ENCODE data around the gene PROS1.
"Not testable (repeated sequence)": the region's sequence is repeated elsewhere in the genome, so short reads cannot be mapped to it uniquely, and the experiment has no call there.

PROS1 gene

GRCh38 chr3:93917546-93918029 is 56.1 kb downstream of the PROS1 start:
- H3K4me3 ChIP-seq (ENCODE audit: low read length); H3K9ac ChIP-seq (ENCODE audit: low read length); H3K9me3 ChIP-seq (ENCODE audit: control insufficient read depth, low read length): not testable (repeated sequence)

GRCh38 chr3:93913623-93914022 is 60.1 kb downstream of the PROS1 start:
- not testable (repeated sequence) for H3K9ac ChIP-seq (ENCODE audit: low read length); H3K36me3 ChIP-seq (ENCODE audit: control insufficient read depth, insufficient read depth, low read length); H3K27me3 ChIP-seq (ENCODE audit: control insufficient read depth, insufficient read depth, low read length); H3K4me3 ChIP-seq (ENCODE audit: low read length); H3K4me1 ChIP-seq (ENCODE audit: control insufficient read depth, insufficient read depth, low read length); H3K9me3 ChIP-seq (ENCODE audit: control insufficient read depth, low read length)

More at GRCh38 chr3:93917546-93918029, 56.1 kb downstream of the PROS1 start:
- H3K36me3 ChIP-seq (ENCODE audit: control insufficient read depth, insufficient read depth, low read length); H3K4me1 ChIP-seq (ENCODE audit: control insufficient read depth, insufficient read depth, low read length); H3K27me3 ChIP-seq (ENCODE audit: control insufficient read depth, insufficient read depth, low read length): not testable (repeated sequence)

- Histone ChIP-seq H3K36me3 (ENCODE audit: control insufficient read depth, insufficient read depth, low read length) (no peaks in the 10 kb centered on the region), H3K9me3 (ENCODE audit: control insufficient read depth, low read length) (no peaks in the 10 kb centered on the region), H3K4me1 (ENCODE audit: control insufficient read depth, insufficient read depth, low read length) (no peaks in the 10 kb centered on the region), H3K4me3 (ENCODE audit: low read length) (no peak overlapping the region), H3K27me3 (ENCODE audit: control insufficient read depth, insufficient read depth, low read length) (no peaks in the 10 kb centered on the region), H3K9ac (ENCODE audit: low read length) (no peak overlapping the region)
Observed at GRCh38 chr3:93911206-93911605, 62.5 kb downstream of the PROS1 start.

- no peak overlapping the region for H3K9ac ChIP-seq (ENCODE audit: low read length)
- H3K9me3 ChIP-seq (ENCODE audit: control insufficient read depth, low read length) = no peaks in the 10 kb centered on the region
- H3K27me3 ChIP-seq (ENCODE audit: control insufficient read depth, insufficient read depth, low read length) = no peaks in the 10 kb centered on the region
- H3K4me3 ChIP-seq (ENCODE audit: low read length) = no peak overlapping the region
- no peaks in the 10 kb centered on the region for H3K36me3 ChIP-seq (ENCODE audit: control insufficient read depth, insufficient read depth, low read length)
- H3K4me1 ChIP-seq (ENCODE audit: control insufficient read depth, insufficient read depth, low read length) = no peaks in the 10 kb centered on the region
Observed at GRCh38 chr3:93910097-93910496, 63.6 kb downstream of the PROS1 start.

- Histone ChIP-seq H3K36me3 (ENCODE audit: control insufficient read depth, insufficient read depth, low read length) (no peaks in the 10 kb centered on the region), H3K9ac (ENCODE audit: low read length) (no peak overlapping the region), H3K4me3 (ENCODE audit: low read length) (no peak overlapping the region), H3K4me1 (ENCODE audit: control insufficient read depth, insufficient read depth, low read length) (no peaks in the 10 kb centered on the region), H3K27me3 (ENCODE audit: control insufficient read depth, insufficient read depth, low read length) (no peaks in the 10 kb centered on the region), H3K9me3 (ENCODE audit: control insufficient read depth, low read length) (no peaks in the 10 kb centered on the region)
Observed at GRCh38 chr3:93907132-93907531, 66.6 kb downstream of the PROS1 start.

- no peaks in the 10 kb centered on the region for H3K9me3 ChIP-seq (ENCODE audit: control insufficient read depth, low read length)
- H3K9ac ChIP-seq (ENCODE audit: low read length) = no peak overlapping the region
- H3K36me3 ChIP-seq (ENCODE audit: control insufficient read depth, insufficient read depth, low read length) = no peaks in the 10 kb centered on the region
- no peaks in the 10 kb centered on the region for H3K4me1 ChIP-seq (ENCODE audit: control insufficient read depth, insufficient read depth, low read length)
- no peaks in the 10 kb centered on the region for H3K27me3 ChIP-seq (ENCODE audit: control insufficient read depth, insufficient read depth, low read length)
- no peak overlapping the region for H3K4me3 ChIP-seq (ENCODE audit: low read length)
Observed at GRCh38 chr3:93906245-93906644, 67.5 kb downstream of the PROS1 start.

GRCh38 chr3:93904568-93904967 is 69.1 kb downstream of the PROS1 start:
- Histone ChIP-seq H3K27me3 (ENCODE audit: control insufficient read depth, insufficient read depth, low read length) (no peaks in the 10 kb centered on the region), H3K4me1 (ENCODE audit: control insufficient read depth, insufficient read depth, low read length) (no peaks in the 10 kb centered on the region), H3K9ac (ENCODE audit: low read length) (no peak overlapping the region), H3K4me3 (ENCODE audit: low read length) (no peak overlapping the region), H3K36me3 (ENCODE audit: control insufficient read depth, insufficient read depth, low read length) (no peaks in the 10 kb centered on the region), H3K9me3 (ENCODE audit: control insufficient read depth, low read length) (no peaks in the 10 kb centered on the region)

- not testable (repeated sequence) for H3K9ac ChIP-seq (ENCODE audit: low read length); H3K4me3 ChIP-seq (ENCODE audit: low read length); H3K4me1 ChIP-seq (ENCODE audit: control insufficient read depth, insufficient read depth, low read length); H3K9me3 ChIP-seq (ENCODE audit: control insufficient read depth, low read length); H3K36me3 ChIP-seq (ENCODE audit: control insufficient read depth, insufficient read depth, low read length); H3K27me3 ChIP-seq (ENCODE audit: control insufficient read depth, insufficient read depth, low read length)
Observed at GRCh38 chr3:93878250-93879017, 95.3 kb downstream of the PROS1 start.

- not testable (repeated sequence) for H3K27me3 ChIP-seq (ENCODE audit: control insufficient read depth, insufficient read depth, low read length); H3K9ac ChIP-seq (ENCODE audit: low read length); H3K4me3 ChIP-seq (ENCODE audit: low read length); H3K36me3 ChIP-seq (ENCODE audit: control insufficient read depth, insufficient read depth, low read length); H3K4me1 ChIP-seq (ENCODE audit: control insufficient read depth, insufficient read depth, low read length); H3K9me3 ChIP-seq (ENCODE audit: control insufficient read depth, low read length)
Observed at GRCh38 chr3:93877427-93877826, 96.3 kb downstream of the PROS1 start.

- H3K27me3 ChIP-seq (ENCODE audit: control insufficient read depth, insufficient read depth, low read length); H3K4me1 ChIP-seq (ENCODE audit: control insufficient read depth, insufficient read depth, low read length); H3K4me3 ChIP-seq (ENCODE audit: low read length); H3K9me3 ChIP-seq (ENCODE audit: control insufficient read depth, low read length); H3K9ac ChIP-seq (ENCODE audit: low read length); H3K36me3 ChIP-seq (ENCODE audit: control insufficient read depth, insufficient read depth, low read length): not testable (repeated sequence)
Observed at GRCh38 chr3:93873412-93873811, 100.3 kb downstream of the PROS1 start.

- Histone ChIP-seq H3K9ac (ENCODE audit: low read length) (no peak overlapping the region), H3K4me1 (ENCODE audit: control insufficient read depth, insufficient read depth, low read length) (no peaks in the 10 kb centered on the region), H3K4me3 (ENCODE audit: low read length) (no peak overlapping the region)
Observed at GRCh38 chr3:93867425-93867824, 106.3 kb downstream of the PROS1 start.

GRCh38 chr3:93861017-93861416 is 112.7 kb downstream of the PROS1 start:
- no peak overlapping the region for H3K4me3 ChIP-seq (ENCODE audit: low read length)
- H3K9me3 ChIP-seq (ENCODE audit: control insufficient read depth, low read length) = no peaks in the 10 kb centered on the region
- H3K9ac ChIP-seq (ENCODE audit: low read length) = no peak overlapping the region
- no peaks in the 10 kb centered on the region for H3K36me3 ChIP-seq (ENCODE audit: control insufficient read depth, insufficient read depth, low read length)
- no peaks in the 10 kb centered on the region for H3K27me3 ChIP-seq (ENCODE audit: control insufficient read depth, insufficient read depth, low read length)
- H3K4me1 ChIP-seq (ENCODE audit: control insufficient read depth, insufficient read depth, low read length) = no peaks in the 10 kb centered on the region

More at GRCh38 chr3:93867425-93867824, 106.3 kb downstream of the PROS1 start:
- Histone ChIP-seq H3K36me3 (ENCODE audit: control insufficient read depth, insufficient read depth, low read length) (no peaks in the 10 kb centered on the region), H3K9me3 (ENCODE audit: control insufficient read depth, low read length) (no peaks in the 10 kb centered on the region), H3K27me3 (ENCODE audit: control insufficient read depth, insufficient read depth, low read length) (no peaks in the 10 kb centered on the region)

GRCh38 chr3:93855401-93855800 is 118.3 kb downstream of the PROS1 start:
- Histone ChIP-seq H3K4me1 (ENCODE audit: control insufficient read depth, insufficient read depth, low read length) (no peaks in the 10 kb centered on the region), H3K9me3 (ENCODE audit: control insufficient read depth, low read length) (no peaks in the 10 kb centered on the region), H3K36me3 (ENCODE audit: control insufficient read depth, insufficient read depth, low read length) (no peaks in the 10 kb centered on the region), H3K9ac (ENCODE audit: low read length) (no peak overlapping the region), H3K4me3 (ENCODE audit: low read length) (no peak overlapping the region), H3K27me3 (ENCODE audit: control insufficient read depth, insufficient read depth, low read length) (no peaks in the 10 kb centered on the region)
